ENCODE data around the gene SIAH3.

SIAH3 gene

DNA sequence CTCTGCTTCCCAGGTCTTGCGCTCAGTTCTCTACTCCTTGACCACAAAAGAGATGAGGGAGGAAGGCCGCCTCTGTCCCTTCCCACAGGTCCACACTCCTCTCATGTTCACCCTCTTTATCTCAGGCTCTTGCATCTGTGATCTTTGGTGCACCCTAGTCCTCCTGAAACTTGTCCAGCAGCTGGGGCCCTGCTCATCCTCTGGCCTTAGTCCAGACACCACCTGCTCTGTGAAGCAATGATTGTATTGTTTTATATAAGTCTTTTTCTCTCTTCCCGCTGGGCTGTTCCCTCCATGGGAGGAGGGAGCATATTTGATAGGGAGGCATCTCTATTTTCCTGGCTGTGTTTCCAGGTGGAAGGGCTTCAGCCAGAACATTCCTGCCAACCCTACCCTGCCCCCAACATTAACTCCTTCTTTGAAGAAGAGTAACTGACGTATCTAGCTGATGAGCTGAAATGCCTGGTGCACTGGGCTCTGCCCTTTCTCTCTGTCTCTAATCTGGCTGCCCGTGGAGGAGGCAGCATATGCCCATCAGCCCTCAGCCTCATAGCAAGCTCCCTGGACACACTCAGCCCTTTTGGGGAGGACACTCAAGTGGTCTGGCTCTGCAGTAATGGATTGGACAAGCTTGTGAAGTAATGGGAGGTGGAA, 38.2 kb upstream of the SIAH3 start:
- DNase-seq (ENCODE audit: low read depth), result no peak
- TF ChIP-seq, protein P1, sequence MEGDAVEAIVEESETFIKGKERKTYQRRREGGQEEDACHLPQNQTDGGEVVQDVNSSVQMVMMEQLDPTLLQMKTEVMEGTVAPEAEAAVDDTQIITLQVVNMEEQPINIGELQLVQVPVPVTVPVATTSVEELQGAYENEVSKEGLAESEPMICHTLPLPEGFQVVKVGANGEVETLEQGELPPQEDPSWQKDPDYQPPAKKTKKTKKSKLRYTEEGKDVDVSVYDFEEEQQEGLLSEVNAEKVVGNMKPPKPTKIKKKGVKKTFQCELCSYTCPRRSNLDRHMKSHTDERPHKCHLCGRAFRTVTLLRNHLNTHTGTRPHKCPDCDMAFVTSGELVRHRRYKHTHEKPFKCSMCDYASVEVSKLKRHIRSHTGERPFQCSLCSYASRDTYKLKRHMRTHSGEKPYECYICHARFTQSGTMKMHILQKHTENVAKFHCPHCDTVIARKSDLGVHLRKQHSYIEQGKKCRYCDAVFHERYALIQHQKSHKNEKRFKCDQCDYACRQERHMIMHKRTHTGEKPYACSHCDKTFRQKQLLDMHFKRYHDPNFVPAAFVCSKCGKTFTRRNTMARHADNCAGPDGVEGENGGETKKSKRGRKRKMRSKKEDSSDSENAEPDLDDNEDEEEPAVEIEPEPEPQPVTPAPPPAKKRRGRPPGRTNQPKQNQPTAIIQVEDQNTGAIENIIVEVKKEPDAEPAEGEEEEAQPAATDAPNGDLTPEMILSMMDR (conservative IDR thresholded peaks at IDR 0.05; ENCODE audit: low read depth, low read length), result no peak
- H3K4me3 ChIP-seq (ENCODE audit: low read depth, low read length), result no peak overlapping the region

DNA sequence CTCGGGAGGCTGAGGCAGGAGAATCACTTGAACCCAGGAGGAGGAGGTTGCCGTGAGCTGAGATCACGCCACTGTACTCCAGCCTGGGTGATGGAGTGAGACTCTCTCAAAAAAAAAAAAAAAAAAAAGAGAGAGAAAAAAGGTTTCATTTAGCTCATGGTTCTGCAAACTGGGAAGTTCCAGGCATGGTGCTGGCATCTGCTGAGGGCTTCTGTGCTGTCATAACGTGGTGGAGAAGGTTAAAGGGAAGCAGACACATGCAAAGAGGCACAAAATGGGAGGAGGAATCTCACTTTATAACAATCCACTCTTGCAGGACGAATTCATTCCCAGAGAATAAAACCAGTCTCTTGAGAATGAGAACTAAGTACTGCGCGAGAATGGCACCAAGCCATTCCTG, 34.9 kb upstream of the SIAH3 start:
- TF ChIP-seq, protein P1 (conservative IDR thresholded peaks at IDR 0.05; ENCODE audit: low read depth, low read length), result no peak
- DNase-seq (ENCODE audit: low read depth), result no peak
- no peak overlapping the region for H3K4me3 ChIP-seq (ENCODE audit: low read depth, low read length)

DNA sequence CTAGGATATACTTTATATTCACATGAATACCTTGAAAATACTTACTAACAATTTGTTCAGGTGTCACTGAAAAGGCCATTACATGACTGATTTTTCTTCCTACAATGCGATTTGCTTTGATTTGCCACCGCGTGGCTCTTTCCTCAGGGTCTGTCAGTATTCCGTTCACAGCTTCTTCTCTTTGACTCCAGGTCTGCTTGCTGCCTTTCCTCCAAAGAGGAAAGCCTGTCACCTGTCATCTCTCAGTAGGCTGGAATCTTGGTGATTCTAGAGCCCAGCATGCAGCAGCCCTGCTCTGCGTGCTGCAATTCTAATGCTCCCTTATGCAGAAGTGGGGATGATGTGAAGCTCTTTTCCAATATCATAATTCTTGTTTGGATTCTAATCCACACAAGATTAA, 33.6 kb upstream of the SIAH3 start:
- TF ChIP-seq, protein P1 (conservative IDR thresholded peaks at IDR 0.05; ENCODE audit: low read depth, low read length), result no peak
- H3K4me3 ChIP-seq (ENCODE audit: low read depth, low read length), result no peak overlapping the region
- no peak for DNase-seq (ENCODE audit: low read depth)

GRCh38 chr13:45882626-45883025, 31.1 kb upstream of the SIAH3 start:
- no peak overlapping the region for H3K4me3 ChIP-seq (ENCODE audit: low read depth, low read length)
- TF ChIP-seq, protein P1 (conservative IDR thresholded peaks at IDR 0.05; ENCODE audit: low read depth, low read length), result no peak
- DNase-seq (ENCODE audit: low read depth), result no peak

GRCh38 chr13:45881353-45881752, 29.8 kb upstream of the SIAH3 start:
- no peak overlapping the region for H3K4me3 ChIP-seq (ENCODE audit: low read depth, low read length)
- DNase-seq (ENCODE audit: low read depth), result no peak
- TF ChIP-seq, protein P1 (conservative IDR thresholded peaks at IDR 0.05; ENCODE audit: low read depth, low read length), result no peak

DNA sequence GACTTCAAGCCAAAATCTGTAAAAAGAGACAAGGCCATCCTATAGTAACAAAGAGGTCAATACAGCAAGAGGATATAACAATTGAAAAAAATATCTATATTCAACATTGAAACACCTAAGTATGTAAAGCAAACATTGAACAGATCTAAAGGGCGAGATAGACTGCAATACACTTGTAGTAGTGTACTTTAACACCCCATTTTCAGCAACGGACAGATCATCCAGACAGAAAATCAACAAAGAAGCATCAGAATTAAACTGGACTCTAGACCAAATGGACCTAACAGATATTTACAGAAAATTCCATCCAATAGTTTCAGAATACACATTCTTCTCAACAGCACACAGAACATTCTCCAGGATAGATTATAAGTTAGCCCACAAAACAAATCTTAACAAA, 28.7 kb upstream of the SIAH3 start:
- TF ChIP-seq, protein P1 (conservative IDR thresholded peaks at IDR 0.05; ENCODE audit: low read depth, low read length), result no peak
- no peak for DNase-seq (ENCODE audit: low read depth)
- no peak overlapping the region for H3K4me3 ChIP-seq (ENCODE audit: low read depth, low read length)

DNA sequence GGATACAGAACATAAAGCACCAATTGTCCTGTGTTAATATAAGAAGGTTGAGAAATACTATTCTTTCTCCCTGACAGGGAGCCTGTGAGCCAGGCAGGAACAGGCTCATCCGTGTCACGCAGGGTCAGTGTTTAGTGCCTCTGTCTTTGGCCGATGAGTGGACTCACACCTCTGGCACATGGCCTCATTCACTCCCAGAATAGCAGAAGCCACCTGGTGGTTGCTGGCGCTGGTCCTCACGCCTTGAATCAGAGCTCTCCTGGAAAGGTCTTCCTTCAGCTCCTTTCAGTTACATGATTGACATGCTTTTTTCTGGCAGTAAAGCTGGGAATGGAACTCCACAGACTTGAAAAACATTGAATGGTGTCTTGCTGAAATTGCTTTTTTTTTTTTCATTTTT, 28.1 kb upstream of the SIAH3 start:
- no peak overlapping the region for H3K4me3 ChIP-seq (ENCODE audit: low read depth, low read length)
- DNase-seq (ENCODE audit: low read depth), result peak; percentile 9
- TF ChIP-seq, protein P1 (conservative IDR thresholded peaks at IDR 0.05; ENCODE audit: low read depth, low read length), result peak; percentile 35
